ENCODE data around the gene TENM4.

- no peak for TF ChIP-seq CREB1 (CRISPR knock-in tag; IDR thresholded peaks at IDR 0.05)
- TF ChIP-seq, protein P1, sequence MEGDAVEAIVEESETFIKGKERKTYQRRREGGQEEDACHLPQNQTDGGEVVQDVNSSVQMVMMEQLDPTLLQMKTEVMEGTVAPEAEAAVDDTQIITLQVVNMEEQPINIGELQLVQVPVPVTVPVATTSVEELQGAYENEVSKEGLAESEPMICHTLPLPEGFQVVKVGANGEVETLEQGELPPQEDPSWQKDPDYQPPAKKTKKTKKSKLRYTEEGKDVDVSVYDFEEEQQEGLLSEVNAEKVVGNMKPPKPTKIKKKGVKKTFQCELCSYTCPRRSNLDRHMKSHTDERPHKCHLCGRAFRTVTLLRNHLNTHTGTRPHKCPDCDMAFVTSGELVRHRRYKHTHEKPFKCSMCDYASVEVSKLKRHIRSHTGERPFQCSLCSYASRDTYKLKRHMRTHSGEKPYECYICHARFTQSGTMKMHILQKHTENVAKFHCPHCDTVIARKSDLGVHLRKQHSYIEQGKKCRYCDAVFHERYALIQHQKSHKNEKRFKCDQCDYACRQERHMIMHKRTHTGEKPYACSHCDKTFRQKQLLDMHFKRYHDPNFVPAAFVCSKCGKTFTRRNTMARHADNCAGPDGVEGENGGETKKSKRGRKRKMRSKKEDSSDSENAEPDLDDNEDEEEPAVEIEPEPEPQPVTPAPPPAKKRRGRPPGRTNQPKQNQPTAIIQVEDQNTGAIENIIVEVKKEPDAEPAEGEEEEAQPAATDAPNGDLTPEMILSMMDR (IDR thresholded peaks at IDR 0.05): no peak
- no peak for TF ChIP-seq ZBTB21 (CRISPR knock-in tag; IDR thresholded peaks at IDR 0.05; ENCODE audit: borderline replicate concordance)
- no peak for TF ChIP-seq USF2 (CRISPR knock-in tag; IDR thresholded peaks at IDR 0.05)
- no peak for TF ChIP-seq JUN (CRISPR knock-in tag; IDR thresholded peaks at IDR 0.05)
- TF ChIP-seq, protein P2, sequence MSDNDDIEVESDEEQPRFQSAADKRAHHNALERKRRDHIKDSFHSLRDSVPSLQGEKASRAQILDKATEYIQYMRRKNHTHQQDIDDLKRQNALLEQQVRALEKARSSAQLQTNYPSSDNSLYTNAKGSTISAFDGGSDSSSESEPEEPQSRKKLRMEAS (CRISPR knock-in tag; IDR thresholded peaks at IDR 0.05): no peak
- TF ChIP-seq ETV6 (CRISPR knock-in tag; IDR thresholded peaks at IDR 0.05): no peak
- TF ChIP-seq GABPB1 (CRISPR knock-in tag; IDR thresholded peaks at IDR 0.05): no peak
- no peak for TF ChIP-seq ATF6 (CRISPR knock-in tag; IDR thresholded peaks at IDR 0.05)
- TF ChIP-seq USF1 (CRISPR knock-in tag; IDR thresholded peaks at IDR 0.05): no peak
Observed at GRCh38 chr11:79055856-79056631, 384.8 kb downstream of the TENM4 start.

All from WTC11 (cell line).